IPS DF 4.7 (cell line): Measurements from ENCODE around the gene IFNA4.
"Not testable (repeated sequence)": the region's sequence is repeated elsewhere in the genome, so short reads cannot be mapped to it uniquely, and the experiment has no call there.

Source experiments
- DNase-seq: peaks from one replicate; pipeline ENCODE4 v3.0.0-alpha.2; 2013; ENCODE audit warnings: low spot score; ENCODE audit errors: extremely low read depth

The IFNA4 gene

DNA sequence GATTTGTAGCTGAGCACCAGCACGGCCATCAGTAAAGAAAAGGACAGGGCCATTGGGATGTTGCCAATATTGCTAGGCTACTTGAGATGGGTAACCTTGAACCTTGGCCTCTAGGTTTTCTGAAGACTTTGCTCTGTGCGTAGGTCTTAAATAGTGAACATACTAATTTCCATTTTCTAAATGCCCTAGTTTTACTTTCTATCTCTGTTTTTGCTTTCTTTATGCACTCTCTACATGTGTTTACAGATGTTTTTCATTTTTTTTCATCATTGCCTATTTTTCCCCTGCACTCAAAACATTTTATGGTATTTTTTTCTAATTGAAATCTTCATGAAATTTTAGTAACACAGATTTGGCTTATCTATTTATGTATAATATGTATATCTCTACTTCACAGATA, 20.8 kb downstream of the IFNA4 start, which contains the start of gene IFNA21:
Gene IFNA21, minus strand, starts transcription at position 101 of the 400 bp plus-strand sequence. Its CDS starts 48 bp downstream, at position 53.
- DNase-seq = not testable (repeated sequence)

DNA sequence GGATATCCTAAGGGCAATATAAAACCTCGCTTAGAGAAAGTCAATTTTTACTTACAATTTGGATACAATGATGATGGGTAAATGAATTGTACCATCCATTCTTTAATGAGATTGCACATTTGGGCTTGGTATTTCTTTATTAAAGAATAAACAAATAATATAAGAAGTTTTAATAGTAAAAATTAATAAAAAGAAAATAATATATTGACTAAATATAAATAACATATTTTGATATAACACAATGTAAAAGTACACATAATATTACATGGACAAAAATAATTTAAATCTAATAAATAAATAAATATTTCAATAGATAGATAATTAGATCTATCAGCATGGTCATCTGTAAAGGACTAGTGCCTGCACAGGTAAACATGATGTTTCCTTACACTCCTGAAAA, 21.9 kb downstream of the IFNA4 start:
- no peak for DNase-seq

DNA sequence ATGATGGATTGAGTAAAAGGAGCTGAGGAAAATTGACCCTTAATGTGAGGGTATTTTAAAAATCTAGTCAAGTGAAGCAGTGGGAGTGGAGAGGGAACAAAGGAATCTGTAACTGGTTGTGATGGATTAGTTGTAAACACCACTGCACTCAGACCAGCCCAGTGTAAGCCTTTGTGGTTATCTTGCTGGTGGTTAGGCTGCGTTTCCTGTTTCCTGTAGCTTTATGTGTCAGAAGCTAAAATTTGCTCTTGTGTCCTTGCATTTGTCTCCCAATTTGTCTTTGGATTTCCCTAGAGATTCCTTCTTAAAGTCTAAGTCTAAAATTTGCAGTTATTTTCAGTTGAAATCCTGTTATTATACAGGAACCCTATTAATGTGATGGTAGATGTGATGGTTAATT, 27.2 kb downstream of the IFNA4 start:
- DNase-seq = no peak

DNA sequence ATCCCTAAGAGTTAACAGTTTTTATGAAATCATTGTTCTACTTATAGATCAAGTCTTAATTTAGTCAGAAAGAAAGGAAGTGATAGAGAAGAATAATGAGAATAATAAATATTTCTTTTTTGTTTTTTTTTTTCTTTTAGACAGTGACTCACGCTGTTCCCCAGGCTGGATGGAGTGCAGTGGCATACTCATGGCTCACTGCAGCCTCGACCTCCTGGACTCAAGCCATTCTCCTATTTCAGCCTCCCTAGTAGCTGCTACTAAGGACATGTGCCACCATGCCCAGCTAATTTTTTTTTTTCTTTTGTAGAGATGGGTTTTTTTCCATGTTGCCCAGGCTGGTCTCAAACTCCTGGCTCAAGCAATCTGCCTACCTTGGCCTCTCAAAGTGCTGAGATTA, 31.9 kb downstream of the IFNA4 start:
- DNase-seq = no peak

DNA sequence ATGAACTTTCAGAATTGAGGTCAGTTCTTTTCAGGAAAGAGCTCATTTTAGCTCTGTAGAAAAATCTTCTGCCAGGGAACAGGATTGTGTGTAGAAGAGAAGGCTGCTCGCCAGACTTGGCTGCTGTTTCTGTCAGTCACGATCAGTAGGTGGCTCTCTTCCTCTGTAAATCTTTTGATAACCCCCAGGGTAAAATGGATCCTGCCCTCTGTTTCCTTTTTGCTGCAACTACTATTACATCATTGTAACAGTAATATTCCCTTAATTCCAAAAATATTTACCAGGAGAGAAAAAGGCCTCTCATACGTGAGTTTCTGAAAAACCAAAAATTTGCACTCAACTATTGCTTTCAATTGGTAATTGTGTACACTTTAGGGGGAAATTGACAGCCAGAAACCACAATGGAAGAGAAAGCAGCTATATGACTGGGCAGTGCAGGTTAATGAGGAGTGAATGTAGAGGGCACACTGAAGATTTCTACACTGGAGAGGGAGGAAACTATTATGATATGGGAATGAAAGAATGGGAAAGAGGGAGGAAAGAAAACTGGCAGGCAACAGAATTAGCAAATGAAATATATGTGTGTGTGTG, 33.3 kb downstream of the IFNA4 start:
- no peak for DNase-seq

DNA sequence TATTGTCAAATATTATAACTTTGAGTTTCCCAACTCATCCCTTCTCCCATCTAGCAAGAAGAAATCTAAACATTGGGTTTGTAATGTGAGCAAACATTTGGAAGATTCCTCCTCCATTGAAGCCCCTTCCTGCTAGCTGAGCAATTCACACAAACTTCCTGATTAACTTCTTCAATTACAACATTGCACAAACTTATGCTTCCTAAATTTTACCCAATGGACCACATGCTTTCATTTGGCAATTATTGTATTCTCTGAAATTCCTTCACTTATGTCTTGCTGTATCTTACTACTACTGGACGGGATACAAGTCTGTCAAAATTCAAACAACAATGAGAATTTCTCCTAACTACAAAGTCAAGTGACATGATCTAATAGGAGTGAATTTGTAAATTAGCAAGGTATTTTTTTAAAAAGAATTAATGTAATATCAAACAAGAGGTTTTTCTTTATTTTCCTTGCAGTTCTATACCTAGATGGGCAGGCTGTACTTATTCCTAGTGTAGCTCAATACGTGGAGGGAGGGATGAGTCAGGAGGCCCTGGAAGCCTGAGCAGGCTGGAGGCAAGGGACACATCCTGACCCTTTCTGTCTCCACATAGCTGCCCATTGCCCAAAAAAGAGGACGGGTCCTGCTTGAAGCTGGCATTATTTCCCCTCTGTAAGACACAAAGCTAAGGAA, 33.9 kb downstream of the IFNA4 start:
- DNase-seq = no peak

DNA sequence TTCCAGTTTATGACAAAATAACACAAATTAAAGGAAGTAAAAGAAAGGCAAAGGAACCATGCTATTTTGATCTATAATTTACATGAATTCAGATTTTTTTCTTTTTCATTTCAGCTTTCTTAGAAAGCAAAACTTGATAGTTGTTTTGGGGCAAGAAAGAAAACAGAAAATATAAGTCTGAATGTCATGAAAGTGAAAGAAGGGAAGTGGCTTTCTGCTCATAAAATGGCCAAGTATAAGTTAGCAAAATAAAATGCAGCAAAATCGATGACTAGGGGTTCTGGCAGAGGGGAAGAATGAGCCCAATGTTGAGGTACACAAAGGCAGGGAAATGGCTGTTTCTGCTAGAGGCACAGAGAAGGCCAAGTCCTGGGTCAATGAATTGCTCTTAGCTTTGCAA, 42.8 kb downstream of the IFNA4 start:
- no peak for DNase-seq

DNA sequence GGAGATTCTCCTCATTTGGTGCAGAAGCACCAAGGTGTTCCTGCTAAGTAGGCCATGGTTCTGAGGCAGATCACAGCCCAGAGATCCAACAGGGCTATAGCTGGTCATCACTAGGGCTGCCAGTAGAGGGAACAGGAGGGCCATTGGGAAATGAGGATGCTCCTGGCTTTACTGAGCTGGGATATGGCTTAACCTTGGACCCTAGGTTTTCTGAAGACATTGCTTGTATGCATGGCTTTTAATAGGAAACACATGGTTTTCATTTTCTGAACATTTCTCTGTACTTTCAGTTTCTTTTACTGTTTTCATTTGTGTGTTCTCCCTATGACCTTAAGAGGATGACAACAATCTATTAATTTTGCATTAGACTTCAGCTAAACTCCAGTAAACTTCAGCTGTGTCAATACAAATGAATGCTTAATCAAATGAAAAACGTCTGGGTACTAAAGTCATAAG, 45.9 kb downstream of the IFNA4 start, which contains the start of gene IFNW1:
Gene IFNW1, minus strand, starts transcription at position 406 of the 456 bp plus-strand sequence. Its CDS starts 262 bp downstream, at position 144.
- no peak for DNase-seq

DNA sequence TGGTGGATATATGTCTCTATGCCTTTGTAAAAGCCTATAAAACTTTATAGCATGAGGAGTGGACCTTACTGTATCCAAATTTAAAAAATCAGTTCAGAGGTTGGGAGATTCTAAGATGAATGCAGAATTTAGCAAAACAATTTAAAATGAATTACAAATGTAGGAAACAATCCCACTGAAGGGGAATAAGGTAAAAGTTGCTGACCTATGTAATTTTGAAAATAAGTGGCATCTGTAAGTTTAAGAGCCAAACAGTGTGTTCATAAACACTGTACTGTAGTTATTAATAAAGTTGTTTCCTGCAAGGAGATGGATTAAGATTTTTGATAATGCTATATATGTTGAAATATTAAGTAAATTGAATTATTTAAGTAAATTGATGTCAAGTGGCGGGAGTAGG, 50.4 kb downstream of the IFNA4 start:
- DNase-seq = no peak
